ENCODE results near the gene SEMA3E. TPM values are rescaled to one million over a fixed set of nuclear protein-coding genes. Genes with fewer than 3 reads are reported as not detected.
"Not testable (repeated sequence)": the region's sequence is repeated elsewhere in the genome, so short reads cannot be mapped to it uniquely, and the experiment has no call there.

The SEMA3E gene
- total and polyA plus RNA-seq, 2 donors, result 1.8 to 3.1 TPM

DNA sequence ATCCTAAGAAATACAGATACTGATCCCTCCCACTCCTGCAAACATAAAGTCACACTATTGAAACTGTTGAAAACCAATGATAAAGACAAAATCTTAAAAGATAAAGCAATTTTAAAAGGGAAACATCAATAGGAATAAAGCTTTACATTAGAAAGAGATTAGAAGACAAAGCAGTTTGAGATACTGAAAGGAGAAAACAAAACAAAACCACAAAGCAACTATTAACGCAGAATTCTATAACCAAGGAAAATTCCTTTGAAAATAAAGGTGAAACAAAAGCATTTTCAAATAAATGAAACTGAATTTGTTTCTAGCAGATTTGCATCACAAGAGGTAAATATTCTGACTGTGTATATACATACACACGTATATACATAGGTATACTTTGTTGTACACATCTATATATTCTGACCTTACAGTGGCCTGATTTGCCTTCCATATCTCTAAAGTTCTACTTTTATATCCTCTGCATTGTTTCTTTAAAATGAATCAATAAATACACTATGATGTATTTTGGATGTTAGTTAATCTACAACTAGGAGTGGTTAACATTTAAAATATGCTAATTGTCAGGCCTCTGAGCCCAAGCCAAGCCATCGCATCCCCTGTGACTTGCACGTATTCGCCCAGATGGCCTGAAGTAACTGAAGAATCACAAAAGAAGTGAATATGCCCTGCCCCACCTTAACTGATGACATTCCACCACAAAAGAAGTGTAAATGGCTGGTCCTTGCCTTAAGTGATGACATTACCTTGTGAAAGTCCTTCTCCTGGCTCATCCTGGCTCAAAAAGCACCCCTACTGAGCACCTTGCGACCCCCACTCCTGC, 189.6 kb downstream of the SEMA3E start:
- not testable (repeated sequence) for DNase-seq (ENCODE audit: low read depth in 6 of 9, low spot score in 9 of 9); H3K9me3 ChIP-seq (ENCODE audit: control insufficient read depth in 2 of 2, insufficient read depth in 1 of 2, low read length in 1 of 2); H3K4me1 ChIP-seq (ENCODE audit: control insufficient read depth in 2 of 2, insufficient read depth in 2 of 2, low read length in 2 of 2); H3K27ac ChIP-seq (ENCODE audit: low read depth in 1 of 2, low read length in 1 of 2); H3K36me3 ChIP-seq (ENCODE audit: control insufficient read depth in 2 of 2, insufficient read depth in 2 of 2, low read length in 1 of 2); H3K27me3 ChIP-seq (ENCODE audit: control insufficient read depth in 2 of 2, insufficient read depth in 1 of 2, low read length in 1 of 2); H3K4me3 ChIP-seq (ENCODE audit: low read length in 2 of 2)
- 87% methylated on average over 6 of the region's 6 CpGs for WGBS

DNA sequence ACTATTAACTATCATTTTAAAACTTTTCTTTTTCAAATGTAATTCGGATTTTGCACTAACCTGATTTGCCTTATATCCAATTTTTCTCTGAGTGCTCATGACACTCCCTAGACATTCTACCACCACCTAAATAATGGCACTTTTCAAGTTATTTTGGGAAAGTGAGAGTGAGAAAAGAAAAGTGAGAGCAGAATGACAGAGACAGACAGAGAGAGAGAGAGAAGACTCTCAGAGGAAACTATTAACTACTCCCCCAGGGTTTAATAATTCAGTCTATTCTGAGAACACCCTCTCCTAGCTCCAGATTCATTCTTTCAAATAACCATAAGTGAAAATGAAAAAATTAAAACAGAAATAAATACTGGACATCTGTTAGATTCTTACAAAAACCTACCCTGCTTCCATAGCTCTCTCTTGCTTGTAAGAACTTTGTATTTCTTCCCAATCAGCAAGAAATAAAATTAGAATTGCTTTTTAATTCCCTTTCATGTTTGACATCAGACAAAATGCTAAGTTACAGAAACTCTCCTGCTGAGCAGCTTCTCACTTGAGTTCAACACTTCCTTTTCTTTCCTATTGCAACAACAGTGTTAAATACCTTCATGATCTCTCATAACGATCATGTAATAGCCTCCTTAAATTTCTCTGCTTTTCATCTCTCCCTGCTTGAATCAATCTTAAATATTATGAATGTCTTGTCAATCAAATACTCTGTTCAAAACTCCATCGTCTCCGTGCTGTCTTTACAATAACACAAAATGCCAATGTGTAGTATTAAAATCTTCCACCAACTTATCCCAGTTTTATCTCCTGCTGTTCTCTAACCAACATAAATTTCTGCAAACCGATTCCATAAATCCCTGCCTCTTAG, 191.7 kb downstream of the SEMA3E start:
- Histone ChIP-seq H3K27ac (ENCODE audit: low read depth in 1 of 2, low read length in 1 of 2) (no peak overlapping the region), H3K4me3 (ENCODE audit: low read length in 2 of 2) (no peak overlapping the region), H3K36me3 (ENCODE audit: control insufficient read depth in 2 of 2, insufficient read depth in 2 of 2, low read length in 1 of 2) (no peaks in the 10 kb centered on the region), H3K9me3 (ENCODE audit: control insufficient read depth in 2 of 2, insufficient read depth in 1 of 2, low read length in 1 of 2) (no peaks in the 10 kb centered on the region), H3K27me3 (ENCODE audit: control insufficient read depth in 2 of 2, insufficient read depth in 1 of 2, low read length in 1 of 2) (no peaks in the 10 kb centered on the region), H3K4me1 (ENCODE audit: control insufficient read depth in 2 of 2, insufficient read depth in 2 of 2, low read length in 2 of 2) (no peaks in the 10 kb centered on the region)
- no peak for DNase-seq (ENCODE audit: low read depth in 6 of 9, low spot score in 9 of 9)
- WGBS, result 43% methylated on average over 5 of the region's 5 CpGs

DNA sequence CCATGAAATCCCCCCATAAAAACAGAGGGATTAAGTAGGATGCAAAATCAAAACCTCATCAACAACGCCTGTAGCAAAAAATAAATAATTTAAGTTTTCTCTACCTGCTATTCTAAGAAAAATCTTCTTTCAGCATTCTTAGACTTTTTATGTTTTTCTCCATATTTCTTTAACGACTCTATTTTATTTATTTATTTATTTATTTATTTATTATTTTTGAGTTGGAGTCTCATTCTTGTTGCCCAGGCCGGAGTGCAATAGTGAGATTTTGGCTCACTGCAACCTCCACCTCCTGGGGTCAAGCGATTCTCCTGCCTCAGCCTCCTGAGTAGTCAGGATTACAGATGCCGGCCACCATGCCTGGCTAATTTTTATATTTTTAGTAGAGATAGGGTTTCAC, 192.5 kb downstream of the SEMA3E start:
- Histone ChIP-seq H3K9me3 (ENCODE audit: control insufficient read depth in 2 of 2, insufficient read depth in 1 of 2, low read length in 1 of 2) (no peaks in the 10 kb centered on the region), H3K27ac (ENCODE audit: low read depth in 1 of 2, low read length in 1 of 2) (no peak overlapping the region), H3K36me3 (ENCODE audit: control insufficient read depth in 2 of 2, insufficient read depth in 2 of 2, low read length in 1 of 2) (no peaks in the 10 kb centered on the region), H3K27me3 (ENCODE audit: control insufficient read depth in 2 of 2, insufficient read depth in 1 of 2, low read length in 1 of 2) (no peaks in the 10 kb centered on the region), H3K4me1 (ENCODE audit: control insufficient read depth in 2 of 2, insufficient read depth in 2 of 2, low read length in 2 of 2) (no peaks in the 10 kb centered on the region), H3K4me3 (ENCODE audit: low read length in 2 of 2) (no peak overlapping the region)
- DNase-seq (ENCODE audit: low read depth in 6 of 9, low spot score in 9 of 9), result no peak
- 89% methylated on average over 5 of the region's 5 CpGs for WGBS

DNA sequence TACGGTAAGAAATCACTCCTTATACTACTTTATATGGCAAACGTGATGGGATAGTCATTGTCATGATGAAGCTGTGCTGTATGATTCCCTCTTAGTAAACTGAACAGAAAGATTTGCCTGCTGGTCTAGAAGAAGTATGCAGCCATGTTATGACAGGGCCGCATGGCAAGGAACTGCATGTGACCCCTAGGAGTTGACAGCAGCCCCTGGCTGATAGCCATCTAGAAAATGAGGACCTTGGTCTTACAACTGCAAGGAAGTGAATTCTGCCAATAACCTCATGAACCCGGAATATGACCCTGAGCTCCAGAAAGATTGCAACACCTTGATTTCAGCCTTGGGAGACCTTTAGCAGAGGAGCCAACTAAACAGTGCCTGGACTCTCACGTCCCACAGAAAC, 193.3 kb downstream of the SEMA3E start:
- H3K4me1 ChIP-seq (ENCODE audit: control insufficient read depth in 2 of 2, insufficient read depth in 2 of 2, low read length in 2 of 2), result no peaks in the 10 kb centered on the region
- no peak overlapping the region for H3K27ac ChIP-seq (ENCODE audit: low read depth in 1 of 2, low read length in 1 of 2)
- WGBS, result 93% methylated on average over 5 of the region's 5 CpGs
- no peaks in the 10 kb centered on the region for H3K9me3 ChIP-seq (ENCODE audit: control insufficient read depth in 2 of 2, insufficient read depth in 1 of 2, low read length in 1 of 2)
- H3K36me3 ChIP-seq (ENCODE audit: control insufficient read depth in 2 of 2, insufficient read depth in 2 of 2, low read length in 1 of 2), result no peaks in the 10 kb centered on the region
- no peak overlapping the region for H3K4me3 ChIP-seq (ENCODE audit: low read length in 2 of 2)
- no peak for DNase-seq (ENCODE audit: low read depth in 6 of 9, low spot score in 9 of 9)
- H3K27me3 ChIP-seq (ENCODE audit: control insufficient read depth in 2 of 2, insufficient read depth in 1 of 2, low read length in 1 of 2), result no peaks in the 10 kb centered on the region

- Histone ChIP-seq H3K9me3 (ENCODE audit: control insufficient read depth in 2 of 2, insufficient read depth in 1 of 2, low read length in 1 of 2) (no peaks in the 10 kb centered on the region), H3K4me1 (ENCODE audit: control insufficient read depth in 2 of 2, insufficient read depth in 2 of 2, low read length in 2 of 2) (no peaks in the 10 kb centered on the region), H3K27ac (ENCODE audit: low read depth in 1 of 2, low read length in 1 of 2) (no peak overlapping the region), H3K27me3 (ENCODE audit: control insufficient read depth in 2 of 2, insufficient read depth in 1 of 2, low read length in 1 of 2) (no peaks in the 10 kb centered on the region), H3K4me3 (ENCODE audit: low read length in 2 of 2) (no peak overlapping the region), H3K36me3 (ENCODE audit: control insufficient read depth in 2 of 2, insufficient read depth in 2 of 2, low read length in 1 of 2) (no peaks in the 10 kb centered on the region)
- DNase-seq (ENCODE audit: low read depth in 6 of 9, low spot score in 9 of 9), result no peak
- 87% methylated on average over 2 of the region's 2 CpGs for WGBS
Measured at GRCh38 chr7:83452256-83452655, 196.7 kb downstream of the SEMA3E start.

DNA sequence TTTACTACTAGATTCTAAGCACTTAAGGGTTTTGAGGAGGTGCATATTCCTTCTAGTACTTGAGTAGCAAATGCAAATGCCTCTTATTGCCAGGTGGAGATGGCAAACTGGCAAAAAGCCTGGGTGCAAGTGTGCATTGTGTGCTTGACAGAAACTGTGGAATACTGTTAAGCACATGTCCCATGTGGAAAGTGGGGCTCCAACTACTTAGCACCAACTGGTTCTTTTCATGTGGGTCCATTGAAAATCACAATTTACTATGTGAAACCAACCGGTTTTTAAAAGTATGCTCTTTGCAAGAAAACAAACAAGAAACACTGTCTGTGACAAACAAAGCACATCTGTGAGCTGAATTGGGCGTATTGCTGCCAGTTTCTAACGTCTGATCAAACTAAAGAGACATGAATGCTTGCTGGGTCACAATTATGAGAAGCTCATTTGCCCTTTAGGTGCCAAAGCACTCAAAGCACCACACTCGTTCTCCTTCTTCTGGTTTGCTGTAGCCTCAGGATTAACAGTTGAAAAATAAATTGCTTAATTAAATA, 197.4 kb downstream of the SEMA3E start:
- Histone ChIP-seq H3K36me3 (ENCODE audit: control insufficient read depth in 2 of 2, insufficient read depth in 2 of 2, low read length in 1 of 2) (no peaks in the 10 kb centered on the region), H3K4me1 (ENCODE audit: control insufficient read depth in 2 of 2, insufficient read depth in 2 of 2, low read length in 2 of 2) (no peaks in the 10 kb centered on the region), H3K27me3 (ENCODE audit: control insufficient read depth in 2 of 2, insufficient read depth in 1 of 2, low read length in 1 of 2) (no peaks in the 10 kb centered on the region), H3K4me3 (ENCODE audit: low read length in 2 of 2) (no peak overlapping the region), H3K9me3 (ENCODE audit: control insufficient read depth in 2 of 2, insufficient read depth in 1 of 2, low read length in 1 of 2) (no peaks in the 10 kb centered on the region), H3K27ac (ENCODE audit: low read depth in 1 of 2, low read length in 1 of 2) (no peak overlapping the region)
- no peak for DNase-seq (ENCODE audit: low read depth in 6 of 9, low spot score in 9 of 9)
- 83% methylated on average over 4 of the region's 4 CpGs for WGBS

DNA sequence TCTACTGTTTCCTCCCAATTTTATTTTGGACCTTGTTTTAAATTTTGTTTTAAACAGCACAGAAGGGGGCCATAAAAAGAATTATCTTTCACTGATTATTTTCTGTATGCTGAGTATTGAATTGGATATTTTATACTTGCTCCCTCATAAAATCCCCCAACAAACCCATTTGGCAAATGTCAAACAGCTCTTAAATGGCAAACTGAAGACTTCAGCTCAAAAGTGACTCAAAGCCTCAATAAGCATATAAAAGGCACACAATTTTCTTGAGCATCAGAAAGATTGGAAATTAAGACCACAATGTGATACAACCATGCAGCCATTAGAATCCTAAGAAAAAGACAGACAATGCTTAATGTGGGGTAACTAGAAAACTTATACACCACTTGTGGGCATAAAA, 199.2 kb downstream of the SEMA3E start:
- H3K4me3 ChIP-seq (ENCODE audit: low read length in 2 of 2), result no peak overlapping the region
- no peaks in the 10 kb centered on the region for H3K4me1 ChIP-seq (ENCODE audit: control insufficient read depth in 2 of 2, insufficient read depth in 2 of 2, low read length in 2 of 2)
- H3K36me3 ChIP-seq (ENCODE audit: control insufficient read depth in 2 of 2, insufficient read depth in 2 of 2, low read length in 1 of 2), result no peaks in the 10 kb centered on the region

DNA sequence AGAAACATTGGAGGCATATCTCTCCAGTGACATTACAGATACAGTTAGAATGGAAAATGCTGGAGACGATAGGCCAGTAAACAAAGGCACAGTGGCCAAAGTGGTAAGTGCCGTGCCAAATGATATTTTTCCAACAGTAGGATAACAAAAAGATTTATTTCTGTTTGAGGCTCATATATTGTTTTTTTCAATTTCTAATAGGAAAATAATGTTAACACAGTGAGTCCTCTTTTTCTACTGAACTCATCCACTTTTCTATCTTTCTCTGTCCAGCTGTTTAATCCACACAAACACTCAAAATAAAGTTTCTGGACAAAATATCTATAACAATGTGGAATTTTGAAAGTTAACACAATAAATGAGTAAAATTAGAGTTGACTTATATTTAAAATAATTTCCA, 201.3 kb downstream of the SEMA3E start:
- no peaks in the 10 kb centered on the region for H3K9me3 ChIP-seq (ENCODE audit: control insufficient read depth in 2 of 2, insufficient read depth in 1 of 2, low read length in 1 of 2)
- H3K4me1 ChIP-seq (ENCODE audit: control insufficient read depth in 2 of 2, insufficient read depth in 2 of 2, low read length in 2 of 2), result no peaks in the 10 kb centered on the region
- no peaks in the 10 kb centered on the region for H3K36me3 ChIP-seq (ENCODE audit: control insufficient read depth in 2 of 2, insufficient read depth in 2 of 2, low read length in 1 of 2)
- no peak for DNase-seq (ENCODE audit: low read depth in 6 of 9, low spot score in 9 of 9)
- H3K4me3 ChIP-seq (ENCODE audit: low read length in 2 of 2), result no peak overlapping the region
- WGBS, result 98% methylated on average over 2 of the region's 2 CpGs
- no peak overlapping the region for H3K27ac ChIP-seq (ENCODE audit: low read depth in 1 of 2, low read length in 1 of 2)
- H3K27me3 ChIP-seq (ENCODE audit: control insufficient read depth in 2 of 2, insufficient read depth in 1 of 2, low read length in 1 of 2), result no peaks in the 10 kb centered on the region

More for the DNA sequence above, 199.2 kb downstream of the SEMA3E start:
- Histone ChIP-seq H3K9me3 (ENCODE audit: control insufficient read depth in 2 of 2, insufficient read depth in 1 of 2, low read length in 1 of 2) (no peaks in the 10 kb centered on the region), H3K27ac (ENCODE audit: low read depth in 1 of 2, low read length in 1 of 2) (no peak overlapping the region), H3K27me3 (ENCODE audit: control insufficient read depth in 2 of 2, insufficient read depth in 1 of 2, low read length in 1 of 2) (no peaks in the 10 kb centered on the region)
- no peak for DNase-seq (ENCODE audit: low read depth in 6 of 9, low spot score in 9 of 9)

- H3K36me3 ChIP-seq (ENCODE audit: control insufficient read depth in 2 of 2, insufficient read depth in 2 of 2, low read length in 1 of 2), result no peaks in the 10 kb centered on the region
- H3K27me3 ChIP-seq (ENCODE audit: control insufficient read depth in 2 of 2, insufficient read depth in 1 of 2, low read length in 1 of 2), result no peaks in the 10 kb centered on the region
- WGBS, result 70% methylated on average over 4 of the region's 4 CpGs
- no peak overlapping the region for H3K27ac ChIP-seq (ENCODE audit: low read depth in 1 of 2, low read length in 1 of 2)
- no peak for DNase-seq (ENCODE audit: low read depth in 6 of 9, low spot score in 9 of 9)
- H3K4me1 ChIP-seq (ENCODE audit: control insufficient read depth in 2 of 2, insufficient read depth in 2 of 2, low read length in 2 of 2), result no peaks in the 10 kb centered on the region
- no peak overlapping the region for H3K4me3 ChIP-seq (ENCODE audit: low read length in 2 of 2)
- H3K9me3 ChIP-seq (ENCODE audit: control insufficient read depth in 2 of 2, insufficient read depth in 1 of 2, low read length in 1 of 2), result no peaks in the 10 kb centered on the region
Measured at GRCh38 chr7:83446102-83446669, 202.8 kb downstream of the SEMA3E start.

All from thymus (tissue), 11 donors.